GM12865 (cell line): ENCODE data around the gene BAG3.

ENCODE experiments used
- DNase-seq: peaks from one replicate; pipeline ENCODE4 v3.0.0; 2010; ENCODE audit warnings: low read depth
- H3K4me3 ChIP-seq: 2 replicates; pipeline ENCODE4 v1.5.1; 2011; ENCODE audit warnings: mild to moderate bottlenecking, low read depth, low read length, control low read depth
- CTCF ChIP-seq: IDR thresholded peaks from 2 replicates; pipeline ENCODE4 v1.5.1; 2011; ENCODE audit warnings: low read length, control low read depth, low read depth, inconsistent platforms; ENCODE audit not compliant: insufficient read depth; ENCODE audit errors: missing control alignments

The BAG3 gene

GRCh38 chr10:119666709-119667004 is 15.5 kb downstream of the BAG3 start:
- DNase-seq: no peak
- H3K4me3 ChIP-seq: no peak overlapping the region
- TF ChIP-seq CTCF: no peak

GRCh38 chr10:119667562-119668328 is 16.6 kb downstream of the BAG3 start:
- H3K4me3 ChIP-seq: no peak overlapping the region
- no peak for TF ChIP-seq CTCF
- no peak for DNase-seq

GRCh38 chr10:119668461-119668860 is 17.3 kb downstream of the BAG3 start:
- TF ChIP-seq CTCF: no peak
- no peak overlapping the region for H3K4me3 ChIP-seq
- DNase-seq: no peak

- H3K4me3 ChIP-seq: no peak overlapping the region
- no peak for DNase-seq
- TF ChIP-seq CTCF: no peak
Observed at GRCh38 chr10:119669331-119669730, 18.2 kb downstream of the BAG3 start.

GRCh38 chr10:119669975-119670640 is 18.9 kb downstream of the BAG3 start:
- no peak for DNase-seq
- no peak for TF ChIP-seq CTCF
- H3K4me3 ChIP-seq: no peak overlapping the region

GRCh38 chr10:119670717-119671116 is 19.5 kb downstream of the BAG3 start:
- no peak for DNase-seq
- no peak for TF ChIP-seq CTCF
- H3K4me3 ChIP-seq: no peak overlapping the region

- no peak for TF ChIP-seq CTCF
- no peak overlapping the region for H3K4me3 ChIP-seq
- no peak for DNase-seq
Observed at GRCh38 chr10:119671381-119671780, 20.2 kb downstream of the BAG3 start.
